ENCODE results near the gene VSTM2B. TPM values are rescaled to one million over a fixed set of nuclear protein-coding genes. Genes with fewer than 3 reads are reported as not detected.

The VSTM2B gene
- total and polyA plus RNA-seq, 2 of the 4 experiments (the other 2 are of a cell fraction), result not detected

DNA sequence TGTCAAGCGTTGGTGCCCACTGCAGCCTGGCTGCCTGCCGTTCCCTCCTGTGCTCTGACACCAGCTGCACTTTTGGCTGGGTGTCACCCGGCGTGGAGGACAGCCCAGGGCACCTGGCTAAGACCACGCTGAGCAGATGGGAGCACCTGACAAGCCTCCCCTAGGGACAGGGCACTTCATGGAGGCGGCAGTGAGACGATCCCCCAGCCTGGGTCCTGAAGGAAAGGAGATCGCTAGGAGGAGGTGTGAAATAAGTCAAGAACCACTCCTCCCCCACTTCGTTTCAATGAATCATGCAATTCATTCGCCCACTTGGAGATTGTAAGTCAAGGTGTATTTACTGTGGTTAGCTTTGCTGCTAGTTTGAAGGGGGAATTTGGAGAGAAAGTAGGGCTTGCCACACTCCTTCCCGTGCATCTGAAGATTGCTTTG lies 38.8 kb downstream of the VSTM2B start:
- no TSS peak for BruUV-seq (replicated peaks)
- Histone ChIP-seq H4K8ac (ENCODE audit: low read depth in 2 of 2, low read length in 2 of 2) (no peak overlapping the region), H3K9me3 (ENCODE audit: control insufficient read depth, insufficient read depth, low read length) (0 out of 2 replicates have a peak, but pooled peaks cover 1% of the 10 kb centered on the region), H3K27ac (ENCODE audit: insufficient read depth, low read length) (no peak overlapping the region), H3K4me3 (ENCODE audit: insufficient read depth, low read depth, low read length) (no peak overlapping the region), H3K27me3 (ENCODE audit: control insufficient read depth, insufficient read depth, low read length) (no peaks in the 10 kb centered on the region), H4K91ac (ENCODE audit: insufficient read depth, low read depth, low read length) (no peak overlapping the region), H3K23ac (ENCODE audit: low read depth, low read length) (no peak overlapping the region), H3K9me1 (ENCODE audit: insufficient read depth, low read length) (no peaks in the 10 kb centered on the region), H3K56ac (ENCODE audit: extremely low read depth, insufficient read depth, low read length) (no peak overlapping the region), H2AFZ (replicated peaks; ENCODE audit: low read length, poor library complexity) (no peak overlapping the region), H3K14ac (replicated peaks; ENCODE audit: low read depth, low read length) (no peak overlapping the region), H3K4me1 (ENCODE audit: control insufficient read depth, insufficient read depth, low read length) (no peaks in the 10 kb centered on the region), H2AK9ac (replicated peaks; ENCODE audit: low read depth, low read length, poor library complexity) (no peak overlapping the region), H2BK15ac (ENCODE audit: low read depth, low read length) (no peak overlapping the region), H2BK120ac (ENCODE audit: low read depth, low read length) (no peak overlapping the region), H4K20me1 (ENCODE audit: insufficient read depth, low read length) (no peaks in the 10 kb centered on the region), H2BK5ac (ENCODE audit: low read depth, low read length, poor library complexity, severe bottlenecking) (no peak overlapping the region), H4K5ac (ENCODE audit: low read depth, low read length) (no peak overlapping the region), H3K4me2 (ENCODE audit: low read depth, low read length) (no peak overlapping the region), H2BK20ac (ENCODE audit: low read depth, low read length) (no peak overlapping the region), H3K9ac (ENCODE audit: low read depth, low read length) (no peak overlapping the region), H3K79me1 (ENCODE audit: low read depth in 1 of 2, low read length in 2 of 2) (no peaks in the 10 kb centered on the region), H2AK5ac (ENCODE audit: low read depth, low read length) (no peak overlapping the region), H3K18ac (ENCODE audit: low read depth, low read length) (no peak overlapping the region), H3K4ac (ENCODE audit: low read depth, low read length) (no peak overlapping the region), H3K36me3 (ENCODE audit: control insufficient read depth, insufficient read depth, low read length) (no peaks in the 10 kb centered on the region)
- ChIA-PET POLR2A (ENCODE audit: unreplicated experiment) (no interaction called here), CTCF (no interaction called here)
- dilution Hi-C loops (cut with HindIII; ENCODE audit: low sequenced_read_pairs, unreplicated experiment), result no loop called here
- no CpG with 5 or more reads among the region's 11 CpGs for WGBS, 2 experiments (ENCODE audit: extremely low coverage in 2 of 2, insufficient read length in 1 of 2)
- TF ChIP-seq MAFK (IDR thresholded peaks at IDR 0.05; ENCODE audit: low read depth, low read length), result no peak
- TF ChIP-seq, protein P1, sequence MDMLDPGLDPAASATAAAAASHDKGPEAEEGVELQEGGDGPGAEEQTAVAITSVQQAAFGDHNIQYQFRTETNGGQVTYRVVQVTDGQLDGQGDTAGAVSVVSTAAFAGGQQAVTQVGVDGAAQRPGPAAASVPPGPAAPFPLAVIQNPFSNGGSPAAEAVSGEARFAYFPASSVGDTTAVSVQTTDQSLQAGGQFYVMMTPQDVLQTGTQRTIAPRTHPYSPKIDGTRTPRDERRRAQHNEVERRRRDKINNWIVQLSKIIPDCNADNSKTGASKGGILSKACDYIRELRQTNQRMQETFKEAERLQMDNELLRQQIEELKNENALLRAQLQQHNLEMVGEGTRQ (IDR thresholded peaks at IDR 0.05; ENCODE audit: low read depth, low read length), result no peak
- no peak for TF ChIP-seq POLR2A (IDR thresholded peaks at IDR 0.05; ENCODE audit: low read depth, low read length)
- no peak for TF ChIP-seq RFX5 (IDR thresholded peaks at IDR 0.05; ENCODE audit: low read depth, low read length)
- no peak for TF ChIP-seq CEBPB (IDR thresholded peaks at IDR 0.05; ENCODE audit: low read depth, low read length)
- TF ChIP-seq RCOR1 (IDR thresholded peaks at IDR 0.05; ENCODE audit: insufficient replicate concordance, low read length), result no peak
- no peak for TF ChIP-seq RAD21 (IDR thresholded peaks at IDR 0.05; ENCODE audit: low read length)
- TF ChIP-seq MAZ (IDR thresholded peaks at IDR 0.05; ENCODE audit: borderline replicate concordance, low read depth, low read length), result no peak
- TF ChIP-seq, protein P2, sequence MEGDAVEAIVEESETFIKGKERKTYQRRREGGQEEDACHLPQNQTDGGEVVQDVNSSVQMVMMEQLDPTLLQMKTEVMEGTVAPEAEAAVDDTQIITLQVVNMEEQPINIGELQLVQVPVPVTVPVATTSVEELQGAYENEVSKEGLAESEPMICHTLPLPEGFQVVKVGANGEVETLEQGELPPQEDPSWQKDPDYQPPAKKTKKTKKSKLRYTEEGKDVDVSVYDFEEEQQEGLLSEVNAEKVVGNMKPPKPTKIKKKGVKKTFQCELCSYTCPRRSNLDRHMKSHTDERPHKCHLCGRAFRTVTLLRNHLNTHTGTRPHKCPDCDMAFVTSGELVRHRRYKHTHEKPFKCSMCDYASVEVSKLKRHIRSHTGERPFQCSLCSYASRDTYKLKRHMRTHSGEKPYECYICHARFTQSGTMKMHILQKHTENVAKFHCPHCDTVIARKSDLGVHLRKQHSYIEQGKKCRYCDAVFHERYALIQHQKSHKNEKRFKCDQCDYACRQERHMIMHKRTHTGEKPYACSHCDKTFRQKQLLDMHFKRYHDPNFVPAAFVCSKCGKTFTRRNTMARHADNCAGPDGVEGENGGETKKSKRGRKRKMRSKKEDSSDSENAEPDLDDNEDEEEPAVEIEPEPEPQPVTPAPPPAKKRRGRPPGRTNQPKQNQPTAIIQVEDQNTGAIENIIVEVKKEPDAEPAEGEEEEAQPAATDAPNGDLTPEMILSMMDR (conservative IDR thresholded peaks at IDR 0.05; ENCODE audit: low read depth, low read length), result no peak
- no peak for TF ChIP-seq MXI1 (IDR thresholded peaks at IDR 0.05; ENCODE audit: borderline replicate concordance, low read depth, low read length)
- TF ChIP-seq SMC3 (IDR thresholded peaks at IDR 0.05; ENCODE audit: low read depth, low read length), result no peak
- TF ChIP-seq NFE2L2 (IDR thresholded peaks at IDR 0.05; ENCODE audit: low read depth, low read length), result no peak
- no peak for TF ChIP-seq FOS (IDR thresholded peaks at IDR 0.05; ENCODE audit: low read depth, low read length)
- TF ChIP-seq CHD1 (IDR thresholded peaks at IDR 0.05; ENCODE audit: low read depth, low read length), result no peak
- TF ChIP-seq BHLHE40 (IDR thresholded peaks at IDR 0.05; ENCODE audit: low read depth, low read length), result no peak
- TF ChIP-seq, protein P3, sequence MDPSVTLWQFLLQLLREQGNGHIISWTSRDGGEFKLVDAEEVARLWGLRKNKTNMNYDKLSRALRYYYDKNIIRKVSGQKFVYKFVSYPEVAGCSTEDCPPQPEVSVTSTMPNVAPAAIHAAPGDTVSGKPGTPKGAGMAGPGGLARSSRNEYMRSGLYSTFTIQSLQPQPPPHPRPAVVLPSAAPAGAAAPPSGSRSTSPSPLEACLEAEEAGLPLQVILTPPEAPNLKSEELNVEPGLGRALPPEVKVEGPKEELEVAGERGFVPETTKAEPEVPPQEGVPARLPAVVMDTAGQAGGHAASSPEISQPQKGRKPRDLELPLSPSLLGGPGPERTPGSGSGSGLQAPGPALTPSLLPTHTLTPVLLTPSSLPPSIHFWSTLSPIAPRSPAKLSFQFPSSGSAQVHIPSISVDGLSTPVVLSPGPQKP (IDR thresholded peaks at IDR 0.05; ENCODE audit: borderline replicate concordance, low read depth, low read length), result no peak
- ATAC-seq (ENCODE audit: low read depth) (no peak), DNase-seq (no peak)
- intact Hi-C loops (cut with micrococcal nuclease), result no loop called here
- in situ Hi-C loops (cut with MboI; ENCODE audit: low sequenced_read_pairs), result no loop called here

Measured in IMR-90 (cell line).